ENCODE measurements around the gene PSEN1. TPM values are rescaled to one million over a fixed set of nuclear protein-coding genes. Genes with fewer than 3 reads are reported as not detected.

PSEN1 gene
- total RNA-seq, 1 experiment from 2014 or later = 68.3 TPM

- Mint-ChIP-seq H3K4me1 (ENCODE audit: low read depth, unreplicated experiment) (no peaks in the 10 kb centered on the region), H3K4me3 (ENCODE audit: low read depth, unreplicated experiment) (no peak overlapping the region), H3K36me3 (ENCODE audit: insufficient read depth, unreplicated experiment) (no peaks in the 10 kb centered on the region), H3K27me3 (ENCODE audit: unreplicated experiment) (peaks cover 7% of the 10 kb centered on the region), H3K27ac (ENCODE audit: unreplicated experiment) (no peak overlapping the region), H3K9me3 (ENCODE audit: low read depth, unreplicated experiment) (no peaks in the 10 kb centered on the region)
- intact Hi-C loops (cut with micrococcal nuclease; ENCODE audit: unreplicated experiment) = no loop called here
- CTCF ChIA-PET = no interaction called here
- no peak for TF ChIP-seq CTCF (IDR thresholded peaks at IDR 0.05; ENCODE audit: unreplicated experiment)
- no TSS peak for BruUV-seq (replicated peaks)
- DNase-seq = no peak
Observed at GRCh38 chr14:73248108-73248868, 112.0 kb downstream of the PSEN1 start.

- CTCF ChIA-PET = no interaction called here
- no peak for DNase-seq
- Mint-ChIP-seq H3K4me3 (ENCODE audit: low read depth, unreplicated experiment) (no peak overlapping the region), H3K27ac (ENCODE audit: unreplicated experiment) (no peak overlapping the region), H3K27me3 (ENCODE audit: unreplicated experiment) (no peaks in the 10 kb centered on the region), H3K36me3 (ENCODE audit: insufficient read depth, unreplicated experiment) (no peaks in the 10 kb centered on the region), H3K9me3 (ENCODE audit: low read depth, unreplicated experiment) (no peaks in the 10 kb centered on the region), H3K4me1 (ENCODE audit: low read depth, unreplicated experiment) (no peaks in the 10 kb centered on the region)
- intact Hi-C loops (cut with micrococcal nuclease; ENCODE audit: unreplicated experiment) = no loop called here
- TF ChIP-seq CTCF (IDR thresholded peaks at IDR 0.05; ENCODE audit: unreplicated experiment) = no peak
- no TSS peak for BruUV-seq (replicated peaks)
Observed at GRCh38 chr14:73249108-73249507, 112.8 kb downstream of the PSEN1 start.

- BruUV-seq (replicated peaks) = no TSS peak
- H3K4me3 Mint-ChIP-seq (ENCODE audit: low read depth, unreplicated experiment) = no peak overlapping the region
- no peaks in the 10 kb centered on the region for H3K27me3 Mint-ChIP-seq (ENCODE audit: unreplicated experiment)
- no peaks in the 10 kb centered on the region for H3K36me3 Mint-ChIP-seq (ENCODE audit: insufficient read depth, unreplicated experiment)
- DNase-seq = no peak
- no peaks in the 10 kb centered on the region for H3K4me1 Mint-ChIP-seq (ENCODE audit: low read depth, unreplicated experiment)
- no peak overlapping the region for H3K27ac Mint-ChIP-seq (ENCODE audit: unreplicated experiment)
- CTCF ChIA-PET = no interaction called here
- H3K9me3 Mint-ChIP-seq (ENCODE audit: low read depth, unreplicated experiment) = no peaks in the 10 kb centered on the region
- intact Hi-C loops (cut with micrococcal nuclease; ENCODE audit: unreplicated experiment) = no loop called here
- no peak for TF ChIP-seq CTCF (IDR thresholded peaks at IDR 0.05; ENCODE audit: unreplicated experiment)
Observed at GRCh38 chr14:73249564-73250316, 113.4 kb downstream of the PSEN1 start.

- H3K4me3 Mint-ChIP-seq (ENCODE audit: low read depth, unreplicated experiment) = no peak overlapping the region
- no peaks in the 10 kb centered on the region for H3K36me3 Mint-ChIP-seq (ENCODE audit: insufficient read depth, unreplicated experiment)
- BruUV-seq (replicated peaks) = no TSS peak
- no peak for DNase-seq
- intact Hi-C loops (cut with micrococcal nuclease; ENCODE audit: unreplicated experiment) = no loop called here
- CTCF ChIA-PET = no interaction called here
- H3K9me3 Mint-ChIP-seq (ENCODE audit: low read depth, unreplicated experiment) = no peaks in the 10 kb centered on the region
- no peaks in the 10 kb centered on the region for H3K4me1 Mint-ChIP-seq (ENCODE audit: low read depth, unreplicated experiment)
- no peak overlapping the region for H3K27ac Mint-ChIP-seq (ENCODE audit: unreplicated experiment)
- no peaks in the 10 kb centered on the region for H3K27me3 Mint-ChIP-seq (ENCODE audit: unreplicated experiment)
- TF ChIP-seq CTCF (IDR thresholded peaks at IDR 0.05; ENCODE audit: unreplicated experiment) = no peak
Observed at GRCh38 chr14:73250317-73250713, 114.0 kb downstream of the PSEN1 start.

Data from Calu3 (cell line).